Activated CD8-positive, alpha-beta memory T cell treated with anti-CD3 and anti-CD28 coated beads, Interleukin-2, amount 50 U/mL, for 24 hours (primary cell): ENCODE data around the gene RND3.

Source experiments
- DNase-seq: peaks from one replicate; pipeline ENCODE4 v3.0.0-alpha.2; 2020; ENCODE audit errors: extremely low read depth

Gene RND3, protein sequence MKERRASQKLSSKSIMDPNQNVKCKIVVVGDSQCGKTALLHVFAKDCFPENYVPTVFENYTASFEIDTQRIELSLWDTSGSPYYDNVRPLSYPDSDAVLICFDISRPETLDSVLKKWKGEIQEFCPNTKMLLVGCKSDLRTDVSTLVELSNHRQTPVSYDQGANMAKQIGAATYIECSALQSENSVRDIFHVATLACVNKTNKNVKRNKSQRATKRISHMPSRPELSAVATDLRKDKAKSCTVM

DNA sequence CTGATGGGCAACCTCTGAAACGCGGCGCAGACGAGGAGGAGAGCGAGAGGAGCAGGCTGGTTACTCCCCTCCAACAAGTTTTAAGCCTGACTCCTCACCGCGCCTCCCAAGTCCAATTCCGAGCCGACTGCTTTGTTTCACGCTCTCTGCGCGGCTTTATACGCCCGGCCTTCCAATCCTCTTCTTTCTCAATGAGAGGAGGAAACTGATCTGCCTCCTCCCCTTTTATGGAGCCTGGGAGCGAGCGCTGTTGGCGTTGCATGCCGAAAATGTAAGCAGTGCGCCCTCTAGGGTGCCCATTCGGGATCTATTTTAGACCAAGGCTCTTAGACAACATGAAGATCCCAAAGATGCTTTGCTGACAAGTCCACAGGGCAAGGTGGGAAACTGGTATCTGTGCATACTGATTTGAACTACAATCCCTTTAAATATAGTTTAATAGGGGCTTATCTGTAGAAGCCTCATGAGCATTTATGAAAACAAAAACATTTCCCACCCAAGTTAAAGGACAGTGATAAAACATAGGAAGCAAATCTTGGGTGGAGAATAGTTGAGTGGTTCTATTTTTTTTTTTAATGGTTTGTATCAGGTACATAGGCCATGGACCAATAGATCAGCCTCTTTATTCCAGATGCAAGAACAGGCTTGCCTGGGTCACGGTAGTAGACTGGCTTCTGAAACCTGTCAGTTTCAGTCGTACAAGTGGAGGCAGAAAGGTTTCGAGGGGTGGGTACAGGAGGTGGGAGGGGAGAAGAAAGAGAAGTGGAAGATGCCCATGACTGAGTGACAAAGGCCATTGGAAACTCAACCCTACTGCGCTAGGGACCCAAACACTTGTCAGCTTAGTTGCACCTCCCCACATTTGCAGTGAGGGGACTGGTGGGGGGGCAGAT lies at the start of gene RND3:
TSS of gene RND3 (minus strand) at position 131 of the 893 bp plus-strand sequence. CDS start 250 bp downstream, outside the sequence.
- DNase-seq = no peak

DNA sequence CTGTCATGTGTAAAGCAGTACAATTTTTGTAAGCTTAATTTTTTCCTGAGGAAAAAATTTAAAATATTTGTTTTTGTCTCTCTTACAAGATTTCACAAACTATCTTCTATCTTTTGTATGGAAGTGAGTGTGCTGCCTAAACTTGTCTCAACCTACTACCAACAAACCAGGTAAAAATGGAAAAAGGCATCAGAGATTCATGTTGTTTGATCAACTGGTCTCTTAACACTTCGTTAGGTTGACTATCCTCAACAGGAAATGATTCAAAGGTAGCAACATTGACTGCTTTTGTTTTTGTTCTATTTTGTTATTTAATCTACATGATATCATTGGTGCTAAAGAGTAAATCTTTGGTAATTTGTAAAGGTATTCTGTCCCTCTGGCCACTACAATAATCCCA lies 47.7 kb upstream of the RND3 start:
- no peak for DNase-seq

GRCh38 chr2:150532879-150533278 lies 45.4 kb upstream of the RND3 start:
- no peak for DNase-seq

DNA sequence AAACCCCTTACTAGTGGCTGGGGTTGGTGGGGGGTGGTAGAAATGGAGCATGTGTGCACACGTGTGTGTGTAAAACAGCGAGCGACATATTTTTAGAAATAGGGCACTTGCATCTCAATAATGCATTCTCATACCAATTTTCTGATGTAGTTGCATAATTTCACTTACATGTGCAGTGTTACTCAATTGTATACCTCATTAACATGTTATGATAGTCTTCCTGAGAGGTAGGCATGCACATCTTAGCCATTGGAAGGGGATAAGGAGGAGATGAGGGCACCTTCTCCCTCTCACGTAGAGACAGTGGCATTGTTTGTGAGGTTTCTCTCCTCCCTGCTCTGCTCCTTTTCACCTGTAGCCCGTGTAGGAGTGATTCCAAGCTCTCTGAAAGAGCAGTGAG lies 44.6 kb upstream of the RND3 start:
- DNase-seq = no peak

DNA sequence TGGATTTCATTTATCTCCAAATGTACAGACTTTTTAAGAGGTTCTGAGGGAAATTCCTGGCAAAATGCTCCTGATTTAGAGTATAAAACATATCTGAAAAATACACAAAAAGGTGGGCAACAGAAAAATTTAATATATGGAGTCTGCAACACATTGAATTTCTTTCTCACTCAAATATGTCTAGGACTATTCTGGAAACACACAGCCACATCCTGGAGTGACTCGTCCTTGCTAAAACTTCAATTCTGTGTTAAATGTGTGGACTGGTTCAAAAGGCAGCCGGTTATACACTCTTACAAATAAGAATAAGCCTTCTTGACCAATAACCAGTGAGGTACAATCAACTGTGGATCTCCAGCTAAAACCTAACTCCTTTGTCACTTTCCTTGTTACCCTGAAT lies 44.1 kb upstream of the RND3 start:
- no peak for DNase-seq

- DNase-seq = no peak
Observed at GRCh38 chr2:150530168-150530567, 42.7 kb upstream of the RND3 start.

DNA sequence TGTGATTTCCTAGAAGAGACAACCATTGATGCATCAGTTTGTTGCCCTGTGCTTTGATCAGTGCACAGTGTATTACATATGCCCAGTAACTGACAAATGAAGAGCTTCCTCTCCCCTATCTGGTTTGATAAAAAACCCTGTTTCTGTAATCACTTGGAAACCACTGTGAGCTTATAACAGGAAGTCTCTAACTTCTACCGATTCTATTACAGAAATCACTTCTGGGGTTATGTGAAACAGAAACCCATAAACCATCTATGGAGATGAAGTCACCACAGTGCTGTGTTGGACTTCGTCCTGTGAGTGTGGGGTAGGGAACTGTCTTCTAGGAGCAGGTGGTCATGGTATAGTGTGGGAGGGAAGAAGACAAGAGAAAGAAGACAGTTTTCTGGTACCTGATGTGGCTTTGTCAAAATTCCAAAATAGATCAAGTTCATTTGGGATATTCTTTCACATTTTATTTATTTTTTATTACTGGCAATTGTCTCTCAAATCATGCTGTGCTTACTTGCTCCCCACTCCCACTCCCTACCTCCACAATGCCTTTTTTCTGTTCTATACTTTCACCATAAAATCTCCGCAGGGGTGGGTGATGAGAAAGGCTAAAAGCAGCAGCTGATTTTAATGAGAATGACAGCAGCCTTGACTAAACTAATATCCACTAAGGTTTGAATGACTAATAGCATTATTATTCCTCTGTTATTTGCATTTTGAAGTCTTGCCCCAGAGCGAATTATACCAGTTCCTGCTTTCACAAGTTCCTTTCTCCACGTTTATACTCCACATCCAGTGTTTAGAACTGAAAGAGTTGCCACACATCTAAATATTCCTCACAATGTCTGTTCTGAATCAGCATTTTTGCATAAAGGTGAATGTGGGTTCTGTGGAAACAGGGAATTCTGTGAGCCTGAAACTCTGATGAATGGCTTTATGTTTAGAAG lies 41.7 kb upstream of the RND3 start:
- no peak for DNase-seq

DNA sequence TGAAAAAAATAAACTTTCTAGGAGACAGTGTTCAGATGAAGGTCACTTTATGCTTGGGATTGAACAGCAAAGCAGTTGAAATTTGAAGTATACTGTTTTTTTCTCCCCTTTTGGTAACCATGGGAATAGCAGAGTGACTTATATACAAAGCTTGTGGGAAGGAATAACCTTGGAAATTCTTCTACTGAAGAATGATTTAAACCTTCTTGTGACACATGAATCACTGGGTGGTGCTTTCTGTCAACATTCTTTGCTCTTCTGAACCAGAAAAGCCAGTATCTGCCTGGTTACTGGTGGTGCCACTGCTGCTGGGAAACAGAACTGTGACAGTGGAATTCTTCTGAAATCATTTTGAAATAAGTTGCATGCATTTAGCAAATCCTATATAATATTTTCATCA lies 39.4 kb upstream of the RND3 start:
- no peak for DNase-seq

DNA sequence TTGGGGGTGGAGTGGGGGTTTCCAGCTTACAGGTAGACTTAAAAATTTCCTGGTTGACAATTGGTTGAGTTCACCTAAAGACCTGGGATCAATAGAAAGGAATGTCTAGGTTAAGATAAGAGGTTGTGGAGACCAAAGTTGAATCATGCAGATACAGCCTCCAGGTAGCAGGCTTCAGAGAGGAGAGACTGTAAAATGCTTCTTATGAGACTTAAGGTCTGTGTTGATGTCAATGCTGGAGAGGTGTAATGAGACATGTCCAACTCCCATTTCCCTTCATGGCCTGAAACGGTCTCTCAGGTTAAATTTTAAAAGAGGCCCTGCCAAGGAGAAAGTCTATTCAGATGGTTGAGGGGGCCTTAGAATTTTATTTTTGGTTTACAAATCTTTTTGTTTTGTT lies 38.5 kb upstream of the RND3 start:
- no peak for DNase-seq

GRCh38 chr2:150522269-150522668 lies 34.8 kb upstream of the RND3 start:
- DNase-seq = no peak

GRCh38 chr2:150520887-150521664 lies 33.6 kb upstream of the RND3 start:
- no peak for DNase-seq

DNA sequence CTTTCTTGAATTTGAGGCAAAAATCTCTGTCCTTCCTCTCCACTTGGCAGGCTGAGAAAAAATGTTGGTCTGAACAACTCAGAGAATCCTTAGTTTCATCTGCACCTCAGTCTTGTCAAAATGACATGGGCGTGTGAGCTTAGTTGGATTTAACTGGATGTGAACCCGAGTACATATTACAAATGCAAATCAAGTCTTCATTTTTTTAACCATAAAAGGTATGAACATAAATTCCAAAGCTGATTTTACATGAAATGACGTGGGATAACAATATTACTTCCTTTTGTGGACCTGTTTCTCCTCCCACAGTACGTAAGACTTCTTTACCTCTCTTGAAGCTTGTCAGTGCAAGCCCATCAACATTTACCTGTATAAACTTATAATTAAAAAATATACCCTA lies 32.6 kb upstream of the RND3 start:
- no peak for DNase-seq

DNA sequence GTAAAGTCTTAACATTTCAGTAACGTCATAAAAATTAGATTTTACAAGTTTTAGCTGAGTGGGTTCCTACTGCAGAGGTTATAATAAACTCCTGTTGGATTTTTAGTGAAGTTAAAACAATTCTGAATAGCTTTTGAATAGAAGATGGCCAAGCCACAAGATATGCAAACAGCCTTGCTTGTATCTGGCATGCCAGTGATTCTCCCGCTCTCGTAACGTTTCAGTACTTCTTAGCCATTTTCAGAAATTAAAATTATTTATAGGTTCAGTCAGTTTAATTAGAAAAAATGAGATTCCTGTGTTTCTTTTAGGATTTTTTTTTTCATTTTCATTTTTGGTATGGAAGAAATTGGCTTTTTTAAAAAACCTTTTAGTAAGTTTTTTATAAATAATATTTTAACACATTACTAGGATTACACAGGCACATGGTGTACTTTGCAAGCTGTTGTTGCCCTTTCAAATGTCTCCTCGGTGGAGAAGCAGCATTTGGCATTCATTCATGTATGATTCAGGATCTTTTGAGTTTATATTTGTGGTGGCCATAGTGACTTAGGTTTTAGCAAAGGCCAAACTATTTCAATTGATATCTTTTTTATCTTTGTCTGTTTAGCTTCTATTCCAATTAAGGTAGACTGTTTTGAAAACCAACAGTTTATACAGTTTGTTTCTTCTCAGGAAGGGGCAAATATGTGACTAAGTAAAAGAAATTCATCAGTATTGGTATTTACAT lies 30.6 kb upstream of the RND3 start:
- DNase-seq = no peak

DNA sequence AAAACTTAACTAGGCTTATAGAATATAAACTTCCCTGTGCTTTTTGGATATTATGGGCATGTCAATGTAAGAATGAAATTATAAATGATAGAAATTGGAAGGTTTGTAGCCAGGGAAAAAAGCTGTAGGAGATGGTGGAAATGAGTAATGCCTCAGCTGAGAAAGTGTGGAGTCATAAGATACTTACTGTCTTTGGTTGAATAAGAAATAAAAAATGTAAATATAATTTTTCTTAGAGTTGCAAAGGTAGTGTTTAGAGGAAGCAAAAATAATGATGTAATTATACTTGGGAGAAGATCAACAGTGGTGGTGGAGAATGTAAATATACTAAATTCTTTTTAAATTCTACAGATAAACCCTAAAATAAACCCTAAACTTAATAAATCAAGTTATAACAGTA lies 26.2 kb upstream of the RND3 start:
- no peak for DNase-seq

GRCh38 chr2:150508497-150509137 lies 21.1 kb upstream of the RND3 start:
- no peak for DNase-seq

DNA sequence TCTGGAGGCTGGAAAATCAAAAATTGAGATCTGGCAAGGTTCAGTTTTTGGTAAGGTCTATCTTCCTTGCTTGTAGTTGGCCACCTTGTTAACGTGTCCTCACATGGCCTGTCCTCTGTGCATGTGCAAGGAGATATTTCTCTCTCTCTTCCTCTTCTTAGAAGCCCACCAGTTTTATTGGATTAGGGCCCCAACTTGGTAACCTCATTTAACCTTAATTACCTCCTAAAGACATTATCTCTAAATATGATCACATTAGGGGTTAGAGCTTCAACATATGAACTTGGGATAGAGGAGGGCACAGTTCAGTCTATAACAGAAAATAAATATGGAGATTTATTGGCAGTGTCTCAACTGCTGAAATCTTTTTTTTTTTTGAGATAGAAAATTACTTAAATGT lies 19.6 kb upstream of the RND3 start:
- no peak for DNase-seq

DNA sequence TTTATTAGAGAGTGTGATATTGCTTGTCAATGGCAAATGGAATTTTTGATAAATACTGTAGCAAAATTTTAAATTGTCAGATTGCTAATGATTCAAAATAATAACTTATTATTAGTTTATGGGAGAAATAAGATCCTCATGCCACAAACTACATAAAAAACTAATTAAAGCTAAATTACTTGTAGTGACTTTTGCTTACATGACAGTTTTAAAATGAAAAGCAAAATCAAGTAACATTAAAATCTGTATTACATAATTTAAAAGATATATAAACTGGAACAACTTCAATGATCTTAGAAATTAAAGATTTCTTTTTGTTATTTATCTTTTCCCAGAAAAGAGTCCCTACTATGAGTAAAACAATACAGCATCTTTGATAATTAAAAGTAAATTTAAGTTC lies 17.7 kb upstream of the RND3 start:
- no peak for DNase-seq

DNA sequence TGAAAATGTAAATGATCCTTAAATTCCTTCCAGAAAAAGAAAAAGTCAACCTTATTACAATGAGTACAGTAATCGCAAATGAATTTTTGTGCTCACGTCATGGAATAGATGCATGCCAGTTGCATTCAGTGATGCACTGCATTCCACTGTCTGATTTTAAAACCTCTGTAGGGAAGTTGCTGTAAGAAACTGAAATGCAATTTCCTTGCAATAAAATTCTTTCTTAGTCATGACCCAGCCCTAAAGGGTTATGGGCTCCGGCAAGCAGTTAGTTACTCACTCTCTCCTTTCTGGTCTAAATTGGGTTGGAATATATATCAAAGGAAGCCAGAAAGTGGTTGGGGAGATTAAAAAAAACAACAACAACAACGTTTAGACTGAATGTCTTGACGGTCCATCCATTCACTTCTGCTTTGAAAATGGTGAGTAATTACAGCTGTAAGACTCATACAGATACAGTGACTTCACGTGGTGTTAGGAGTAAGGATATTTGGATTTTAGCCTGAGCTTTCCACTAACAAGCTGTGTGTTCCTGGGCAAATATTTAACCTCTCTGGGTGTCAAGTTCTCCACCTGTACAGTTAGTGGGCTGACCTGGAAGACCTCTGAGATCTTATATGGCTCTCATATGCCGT lies 8.6 kb upstream of the RND3 start:
- no peak for DNase-seq

DNA sequence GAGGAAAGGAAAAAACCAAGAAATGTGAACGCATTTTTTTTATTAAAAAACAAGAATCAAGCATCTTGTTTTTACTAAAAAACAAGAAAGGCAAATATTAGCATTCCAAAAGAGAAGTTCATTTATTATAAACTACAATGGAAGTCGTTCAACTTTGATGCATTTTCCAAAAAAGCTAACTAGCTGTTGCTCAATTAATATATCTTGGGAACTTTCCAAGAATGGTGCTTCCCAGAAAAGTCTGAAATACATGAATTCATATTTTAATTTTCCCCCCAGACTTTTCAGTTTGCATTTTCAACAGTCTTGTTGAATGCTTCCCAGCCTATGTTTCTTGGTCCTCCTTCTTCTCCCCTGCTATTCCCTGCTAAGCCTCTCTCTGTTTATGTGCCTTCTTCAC lies 7.5 kb upstream of the RND3 start:
- DNase-seq = no peak
